Myocyte (in vitro differentiated cells): Measurements from ENCODE around the gene FAM53C. TPM values are rescaled to one million over a fixed set of nuclear protein-coding genes. Genes with fewer than 3 reads are reported as not detected.
"Not testable (repeated sequence)": the region's sequence is repeated elsewhere in the genome, so short reads cannot be mapped to it uniquely, and the experiment has no call there.

ENCODE experiments used
- DNase-seq: peaks from one replicate; pipeline ENCODE4 v3.0.0-alpha.2; 2012; ENCODE audit warnings: low read depth
- total RNA-seq: library from RNA; depleted of rRNA; stranded (reverse); fragments of >200 nt; gene quantifications from 2 replicates; pipeline ENCODE4 v1.2.3, GENCODE V29; 2014

Gene FAM53C
- total RNA-seq, 1 donor from 2014 or later, result 35.2 TPM

DNA sequence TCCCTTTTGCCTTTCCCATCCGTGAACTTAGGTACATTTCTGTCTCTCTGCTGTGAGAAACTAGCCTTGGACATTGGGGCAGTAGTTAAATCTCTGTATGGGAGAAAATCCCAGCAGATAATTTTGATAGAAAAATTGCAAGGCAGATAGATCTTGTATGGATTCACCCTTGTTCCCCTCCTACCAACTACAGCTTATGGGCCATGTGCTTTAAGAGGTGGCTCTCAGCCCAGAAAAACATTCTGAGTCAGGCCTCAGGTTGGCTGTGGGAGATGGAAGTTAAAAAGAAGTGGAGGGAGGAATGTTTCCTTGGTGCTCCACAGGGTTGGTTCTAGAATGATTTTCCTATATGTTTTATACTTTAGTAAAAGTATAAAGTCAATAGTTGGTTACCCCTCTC, 13.0 kb downstream of the FAM53C start:
- DNase-seq, result no peak

DNA sequence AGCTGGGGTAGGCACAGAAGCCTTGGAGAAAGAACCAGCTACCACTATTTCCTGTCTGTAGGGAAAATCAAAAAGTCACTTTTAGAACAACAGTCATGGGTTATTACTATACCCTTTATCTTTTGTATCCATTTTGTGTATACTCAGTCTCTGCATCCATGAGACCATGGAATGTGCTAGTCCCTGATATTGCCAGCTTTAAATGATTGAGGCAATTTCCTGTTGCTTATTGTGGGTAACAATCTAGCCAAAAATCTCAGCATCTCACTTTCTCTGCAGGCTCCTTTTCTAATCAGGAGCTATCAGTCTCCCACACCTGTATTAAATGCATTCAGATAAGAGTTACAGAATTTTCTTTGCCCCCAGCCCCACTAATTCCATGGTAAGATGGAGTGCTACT, 13.5 kb downstream of the FAM53C start:
- no peak for DNase-seq

DNA sequence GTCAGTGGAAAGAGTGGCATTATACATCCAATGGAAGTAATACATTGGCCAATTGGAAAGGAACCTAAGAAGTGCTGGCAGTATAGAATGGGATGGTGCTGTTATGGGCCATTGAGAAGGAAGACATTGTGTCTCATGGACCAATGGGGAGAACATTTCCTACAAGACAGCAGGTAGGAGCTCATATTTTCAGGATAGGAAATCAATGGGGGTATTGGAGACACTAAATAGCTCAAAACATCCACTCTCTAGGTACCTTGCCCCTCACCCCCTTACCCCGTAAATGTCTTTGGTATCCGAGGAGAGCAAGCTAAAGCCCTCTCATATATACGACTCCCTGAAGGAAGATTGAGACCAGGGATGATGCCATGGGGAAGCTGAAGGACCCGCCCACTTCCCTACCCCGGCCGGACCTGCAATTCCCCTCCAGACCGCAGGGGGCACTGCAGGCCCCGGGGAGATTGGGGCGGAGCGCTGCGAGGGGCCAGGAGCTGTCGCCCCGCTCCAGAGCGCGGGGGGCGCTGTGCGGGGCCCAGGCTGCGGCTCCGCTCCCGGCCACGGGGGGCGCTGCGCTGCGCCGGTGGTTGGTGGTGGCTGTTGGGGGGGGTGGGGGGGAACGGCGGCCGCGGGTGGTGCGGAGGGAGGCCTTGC, 14.1 kb downstream of the FAM53C start, which contains the start of gene KDM3B:
Gene KDM3B, plus strand, starts transcription at position 615 of the 651 bp plus-strand sequence. CDS start 111 bp downstream, outside the sequence.
- peak; percentile 87 for DNase-seq

DNA sequence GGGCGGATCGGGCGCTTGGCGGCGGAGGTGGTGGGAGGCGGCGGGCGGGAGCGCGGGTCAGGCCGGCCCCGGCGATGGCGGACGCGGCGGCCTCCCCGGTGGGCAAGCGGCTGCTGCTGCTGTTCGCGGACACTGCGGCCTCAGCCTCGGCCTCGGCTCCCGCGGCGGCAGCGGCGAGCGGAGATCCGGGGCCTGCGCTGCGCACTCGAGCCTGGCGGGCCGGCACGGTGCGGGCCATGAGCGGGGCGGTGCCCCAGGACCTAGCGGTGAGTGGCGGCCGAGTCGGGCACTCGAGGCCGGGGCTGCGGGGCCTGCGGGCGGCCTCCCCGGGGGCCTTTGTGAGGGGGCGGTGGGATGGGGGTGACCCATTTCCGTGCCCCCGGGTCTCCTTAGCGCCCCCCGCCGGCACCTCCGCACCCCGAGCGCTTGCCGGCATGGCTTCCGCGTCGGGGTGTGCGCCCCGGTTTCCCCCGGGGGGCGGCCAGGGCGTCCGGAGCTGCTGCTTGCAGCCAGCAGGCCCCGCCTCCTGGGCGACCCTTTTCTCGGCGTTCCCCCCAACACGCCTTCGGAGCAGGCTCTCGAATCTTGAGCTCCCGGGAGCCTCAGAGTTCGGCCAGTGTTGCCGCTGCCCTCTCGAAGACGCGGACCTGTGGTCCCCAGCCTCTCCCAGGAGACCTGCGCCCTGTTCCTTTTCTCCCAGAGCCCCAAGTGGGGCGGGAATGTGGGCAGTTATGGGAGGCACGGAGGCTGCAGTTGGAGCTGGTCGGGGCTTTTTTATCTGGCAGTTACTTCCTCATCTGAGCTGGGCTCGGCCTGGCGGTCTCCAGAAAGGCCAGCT, 14.9 kb downstream of the FAM53C start:
- DNase-seq, result peak; percentile 66

DNA sequence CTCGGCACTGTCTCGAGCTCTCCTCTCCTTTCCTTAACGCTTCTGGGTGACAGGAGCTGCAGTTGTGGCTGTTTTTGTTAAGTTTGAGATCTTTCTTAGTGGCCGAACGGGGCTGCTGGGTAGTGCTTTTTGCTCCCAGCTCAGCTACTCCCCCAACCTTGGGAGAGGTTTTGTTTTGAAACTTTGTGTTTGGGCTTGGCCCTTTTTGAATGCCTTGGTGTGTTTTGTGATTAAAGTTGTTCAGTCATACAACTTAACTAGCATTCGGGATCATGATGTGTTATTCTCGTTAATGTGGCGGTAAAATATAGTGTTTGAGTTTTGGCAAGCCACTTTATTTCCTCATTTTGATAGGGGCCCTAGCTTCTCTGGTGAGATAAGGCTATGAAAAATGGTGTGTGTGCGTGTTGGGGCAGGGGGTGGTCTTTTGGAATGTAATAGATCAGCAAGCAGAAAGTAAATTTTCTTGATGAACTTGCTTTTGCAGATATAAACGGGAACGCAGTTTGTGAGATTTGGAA, 15.6 kb downstream of the FAM53C start:
- DNase-seq, result no peak

DNA sequence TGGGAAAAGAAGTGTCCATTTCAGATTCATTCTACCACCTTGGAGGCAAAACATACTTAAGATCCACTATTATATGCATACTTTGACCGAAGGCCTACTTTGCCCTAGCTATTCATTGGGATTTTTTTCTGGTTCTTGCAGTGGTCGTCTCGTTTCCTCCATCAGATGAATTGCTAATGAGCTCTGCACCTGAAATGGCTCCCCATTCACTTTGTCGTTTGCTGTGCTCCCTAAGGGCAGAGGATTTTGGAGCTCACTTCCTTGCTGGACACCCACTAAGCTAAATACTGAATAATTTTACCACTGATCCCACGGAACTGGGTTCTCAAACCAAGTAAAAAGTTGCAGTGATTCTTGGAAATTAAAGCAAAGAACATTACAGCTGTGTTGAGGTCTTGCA, 16.3 kb downstream of the FAM53C start:
- DNase-seq, result no peak

DNA sequence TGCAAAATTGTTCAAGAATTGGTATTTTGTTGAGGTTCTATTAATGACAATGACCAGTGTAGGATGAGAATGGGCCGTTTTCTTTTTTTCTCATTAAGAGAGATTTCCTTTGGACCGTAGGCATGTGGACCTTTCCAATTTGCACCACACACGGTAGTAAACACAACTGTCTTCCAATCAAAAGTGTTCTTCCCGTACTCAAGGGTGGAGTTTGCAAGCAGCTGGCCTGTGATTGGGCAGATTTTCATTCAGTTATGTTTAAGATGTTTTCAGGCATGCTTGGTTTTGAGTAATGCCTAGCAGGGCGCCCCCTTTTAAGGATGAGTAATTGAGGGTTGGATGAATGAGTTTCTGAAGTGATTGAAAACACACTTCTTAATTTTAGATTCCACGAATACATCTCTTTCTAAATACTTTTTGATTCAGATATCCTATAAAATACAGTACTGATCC, 16.9 kb downstream of the FAM53C start:
- DNase-seq, result peak; percentile 76

DNA sequence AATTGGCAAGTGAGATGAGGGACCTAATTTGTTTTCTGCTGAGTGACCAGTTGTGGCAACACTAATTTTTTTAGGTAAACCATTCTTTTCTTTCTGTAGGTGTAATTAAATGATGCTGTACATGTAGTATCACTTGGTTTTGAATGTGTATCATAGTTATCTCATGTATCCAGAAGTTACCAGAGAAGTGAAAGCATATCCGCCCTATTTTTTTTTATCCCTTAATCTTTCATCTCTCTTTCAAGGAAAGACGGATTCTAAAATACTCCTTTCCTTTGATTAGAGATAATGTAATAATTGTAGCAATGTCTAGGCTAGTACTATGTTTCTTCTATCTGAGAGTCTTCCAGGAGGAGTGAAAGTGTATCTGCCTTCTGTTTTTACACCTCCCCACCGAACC, 21.6 kb downstream of the FAM53C start:
- no peak for DNase-seq

DNA sequence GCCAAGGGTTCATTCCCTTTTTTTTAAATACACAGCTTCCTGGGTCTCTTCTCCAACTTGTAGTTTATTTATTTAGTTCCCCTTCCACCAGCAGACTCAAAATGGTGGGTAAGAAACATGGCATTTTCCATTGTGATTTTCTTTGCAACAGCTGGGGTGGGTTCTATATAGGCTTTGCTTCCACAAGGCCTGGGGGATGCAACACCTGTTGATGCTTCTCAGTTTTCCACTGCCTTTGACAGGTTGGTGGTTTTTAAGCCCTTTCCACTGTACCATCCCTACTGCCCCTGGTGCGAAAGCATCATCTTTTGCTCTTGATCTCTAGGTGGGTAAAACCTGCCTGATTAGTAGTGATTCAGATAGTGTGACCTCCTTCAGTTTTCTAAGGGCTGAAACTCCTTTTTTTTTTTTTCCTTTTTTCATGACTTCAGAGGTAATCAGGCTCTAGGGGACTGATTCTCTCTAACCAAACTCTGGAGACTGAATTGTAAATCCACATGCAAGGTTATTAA, 22.9 kb downstream of the FAM53C start:
- DNase-seq, result peak; percentile 45

DNA sequence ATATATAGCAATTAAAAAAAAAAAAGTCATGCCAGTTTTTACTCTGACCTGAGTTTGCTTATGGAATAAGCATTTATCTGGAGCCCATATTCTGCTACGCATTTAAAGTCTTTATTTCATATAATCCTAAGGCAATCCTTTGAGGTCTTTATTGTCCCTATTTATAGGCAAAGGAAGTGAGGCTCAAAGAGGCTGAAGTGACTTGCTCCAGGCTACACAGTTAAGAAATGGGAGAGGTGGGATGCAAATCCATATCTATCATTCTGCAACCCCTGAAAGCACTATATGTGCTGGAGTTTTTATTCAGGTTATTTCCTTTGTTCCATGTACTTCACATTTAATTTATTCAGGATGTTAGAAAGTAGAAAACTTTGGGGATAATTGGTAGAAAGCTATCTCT, 26.5 kb downstream of the FAM53C start:
- DNase-seq, result no peak

DNA sequence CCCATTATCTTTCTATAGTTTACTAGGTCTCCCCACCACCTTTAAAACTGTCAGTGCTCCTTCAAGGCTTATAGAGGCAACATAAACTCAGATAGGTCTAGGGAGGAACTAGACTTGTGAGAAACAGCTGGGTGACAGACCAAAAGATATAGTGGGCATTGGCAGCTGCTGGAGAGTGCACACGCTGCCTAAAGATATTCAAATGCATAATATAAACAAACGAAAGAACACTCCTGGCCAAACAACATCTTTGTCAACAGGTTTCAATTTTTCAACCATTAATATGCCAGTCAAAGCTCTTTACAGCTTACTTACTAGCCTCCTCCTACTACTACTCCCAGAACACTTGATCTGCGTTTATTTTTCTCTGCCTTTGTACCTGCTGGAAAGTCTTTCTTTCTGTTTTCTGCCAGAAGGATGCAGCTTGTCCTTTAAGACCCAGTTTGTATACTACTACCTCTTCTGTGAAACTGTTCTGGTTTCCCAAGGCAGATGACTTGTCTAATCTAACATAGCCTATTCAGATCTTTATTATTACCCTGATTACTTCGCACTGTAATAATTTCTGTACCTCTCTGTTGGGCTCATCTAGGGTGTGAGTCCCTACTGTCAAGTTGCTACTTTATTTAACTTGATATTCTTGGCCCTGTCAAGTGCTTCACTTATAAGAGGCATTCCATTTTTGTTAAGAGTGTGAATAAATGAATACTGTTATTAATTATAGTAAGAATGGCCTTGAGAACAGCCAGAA, 28.7 kb downstream of the FAM53C start:
- DNase-seq, result peak; percentile 34

DNA sequence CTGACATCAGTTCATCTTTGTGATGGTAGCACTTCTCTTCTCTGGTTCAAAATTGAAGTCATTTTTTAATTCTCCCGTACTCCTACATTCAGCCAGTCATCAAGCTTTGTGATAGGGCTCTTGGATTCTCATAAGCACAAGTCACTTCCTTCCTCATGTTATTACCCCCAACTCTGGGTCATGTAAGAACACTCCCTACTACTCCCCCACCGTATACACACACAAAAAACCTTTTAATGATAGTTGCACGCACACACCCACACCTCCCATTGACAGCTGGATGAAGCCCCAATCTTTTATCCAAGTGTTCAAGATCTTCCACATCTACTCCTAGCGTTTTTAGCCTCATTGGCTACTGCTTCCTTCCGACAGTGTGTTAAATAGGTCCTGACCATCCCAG, 31.2 kb downstream of the FAM53C start:
- DNase-seq, result no peak

DNA sequence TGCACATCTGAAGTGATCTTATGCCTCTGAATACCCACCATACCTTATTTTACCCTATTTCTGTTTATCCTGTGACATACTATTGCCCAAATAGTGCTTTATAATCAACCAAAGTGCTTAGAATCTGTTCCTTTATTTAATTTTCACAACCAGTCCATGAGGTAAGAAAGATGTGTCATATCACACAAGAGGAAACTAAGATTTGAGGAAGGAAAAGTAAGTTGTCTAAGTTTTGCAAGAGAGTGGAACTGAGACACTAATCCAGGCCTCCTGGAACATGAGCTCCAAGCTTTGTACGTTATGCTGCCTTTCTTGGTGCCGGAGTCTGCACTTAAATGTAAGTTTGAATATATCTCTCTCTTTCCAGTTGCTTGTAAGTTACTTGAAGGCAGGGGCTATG, 31.6 kb downstream of the FAM53C start:
- DNase-seq, result no peak

DNA sequence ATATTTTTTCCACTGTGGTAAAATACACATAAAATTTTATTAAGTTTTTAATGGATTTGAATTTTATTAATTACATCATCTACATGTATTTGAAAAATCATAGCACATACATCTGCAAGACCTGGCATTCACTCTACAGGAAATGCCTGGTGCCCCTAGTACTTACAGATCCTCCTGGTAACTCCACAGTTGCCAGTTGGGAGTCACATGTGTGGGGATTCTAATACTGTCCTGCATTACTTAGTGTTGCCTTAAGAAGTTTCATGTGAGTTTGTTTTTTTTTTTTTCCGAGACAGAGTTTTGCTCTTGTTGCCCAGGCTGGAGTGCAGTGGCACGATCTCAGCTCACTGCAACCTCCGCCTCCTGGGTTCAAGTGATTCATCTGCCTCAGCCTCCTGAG, 32.5 kb downstream of the FAM53C start:
- no peak for DNase-seq

DNA sequence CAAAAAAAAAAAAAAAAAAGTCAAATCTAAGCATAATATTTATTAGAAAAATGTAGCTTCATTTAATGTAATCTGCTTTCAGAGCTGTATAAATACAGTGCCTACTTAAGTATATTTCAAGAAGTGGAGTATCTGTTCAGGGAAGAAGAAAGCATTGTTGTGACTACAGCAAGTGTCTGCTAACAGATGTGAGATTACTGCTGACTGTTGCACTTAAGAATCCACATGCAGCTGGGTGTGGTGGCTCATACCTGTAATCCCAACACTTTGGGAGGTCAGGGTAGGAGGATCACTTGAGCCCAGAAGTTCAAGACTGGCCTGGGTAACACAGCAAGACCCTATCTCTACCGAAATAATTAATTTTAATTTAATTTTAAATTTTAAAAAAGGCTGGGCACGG, 33.4 kb downstream of the FAM53C start:
- no peak for DNase-seq

DNA sequence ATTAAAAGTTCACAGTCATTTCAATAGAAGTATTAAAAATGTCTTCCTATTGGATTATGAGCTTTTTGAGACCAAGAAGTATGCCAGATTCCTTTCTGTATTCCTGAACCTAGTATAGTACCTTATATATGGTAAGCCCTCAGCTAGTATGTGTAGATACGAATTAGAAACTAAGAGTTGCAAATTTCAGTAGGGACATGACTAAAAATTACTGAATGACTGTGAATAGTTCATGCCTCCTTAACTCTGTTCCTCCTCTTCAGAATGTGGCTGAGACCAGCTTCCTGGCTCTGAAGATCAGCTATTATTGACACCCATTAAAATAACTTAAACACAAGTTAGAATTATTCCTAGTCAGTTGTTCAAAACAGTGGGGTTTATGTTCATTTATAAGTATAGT, 34.2 kb downstream of the FAM53C start:
- DNase-seq, result no peak

DNA sequence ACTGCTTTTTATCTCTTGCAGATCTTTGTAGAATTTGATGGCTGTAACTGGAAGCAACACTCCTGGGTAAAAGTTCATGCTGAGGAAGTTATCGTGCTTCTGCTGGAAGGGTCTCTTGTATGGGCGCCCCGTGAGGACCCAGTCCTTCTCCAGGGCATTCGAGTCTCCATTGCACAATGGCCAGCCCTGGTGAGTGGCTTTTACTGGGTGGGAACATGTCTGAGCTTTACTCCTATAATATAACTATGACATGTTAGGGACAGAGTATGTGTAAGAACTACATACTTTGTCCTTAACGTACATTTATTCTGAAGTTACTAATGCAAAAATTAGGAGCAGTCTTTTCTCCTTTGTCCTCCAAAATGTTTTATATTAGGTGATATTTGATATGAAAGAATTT, 34.6 kb downstream of the FAM53C start:
- DNase-seq, result no peak

DNA sequence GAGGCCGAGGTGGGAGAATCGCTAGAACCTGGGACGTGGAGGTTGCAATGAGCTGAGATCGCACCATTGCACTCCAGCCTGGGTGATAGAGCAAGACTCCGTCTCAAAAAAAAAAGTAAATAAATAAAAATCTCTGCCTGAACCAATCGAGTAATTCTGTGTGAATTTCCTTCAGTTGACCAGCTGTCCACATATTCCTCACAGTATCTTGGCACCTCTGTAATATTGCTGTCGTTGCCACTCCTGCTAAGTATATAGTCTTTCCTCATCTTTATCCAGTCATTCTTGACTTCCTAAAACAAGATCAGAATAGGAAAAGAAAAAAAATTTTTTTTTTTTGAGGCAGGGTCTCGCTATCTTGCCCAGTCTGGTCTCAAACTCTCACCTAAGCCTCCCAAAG, 44.3 kb downstream of the FAM53C start:
- no peak for DNase-seq

DNA sequence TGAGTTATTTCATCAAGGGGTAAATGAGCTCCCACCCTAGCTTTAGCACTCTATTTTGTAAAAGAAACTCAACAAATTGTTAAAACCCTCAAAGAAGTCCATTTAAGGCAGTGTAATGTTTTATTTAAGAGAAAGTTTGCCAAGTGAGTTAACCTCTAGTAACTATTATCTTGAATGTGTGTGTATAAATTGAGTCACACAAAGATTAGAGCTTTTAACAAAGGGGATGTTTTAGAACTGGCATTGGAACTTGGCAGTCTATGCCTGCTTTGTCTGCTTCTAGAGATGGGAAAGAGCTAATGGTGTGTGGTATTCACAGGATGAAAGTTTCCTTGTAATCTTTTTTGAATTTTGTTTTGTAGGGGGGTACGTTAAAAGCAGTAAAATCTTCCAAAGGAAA, 47.6 kb downstream of the FAM53C start:
- no peak for DNase-seq

DNA sequence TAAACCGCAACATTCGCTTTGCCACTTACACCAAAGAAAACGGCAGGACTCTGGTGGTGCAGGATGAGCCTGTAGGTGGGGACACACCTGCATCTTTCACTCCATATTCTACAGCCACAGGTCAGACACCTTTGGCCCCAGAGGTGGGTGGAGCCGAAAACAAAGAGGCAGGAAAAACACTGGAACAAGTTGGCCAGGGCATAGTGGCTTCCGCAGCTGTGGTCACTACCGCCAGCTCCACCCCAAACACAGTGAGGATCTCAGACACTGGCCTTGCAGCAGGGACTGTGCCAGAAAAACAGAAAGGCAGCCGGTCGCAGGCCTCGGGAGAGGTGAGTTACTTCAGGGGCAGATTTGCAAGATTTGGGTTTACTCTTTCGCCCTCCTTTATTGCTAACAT, 48.2 kb downstream of the FAM53C start:
- no peak for DNase-seq

DNA sequence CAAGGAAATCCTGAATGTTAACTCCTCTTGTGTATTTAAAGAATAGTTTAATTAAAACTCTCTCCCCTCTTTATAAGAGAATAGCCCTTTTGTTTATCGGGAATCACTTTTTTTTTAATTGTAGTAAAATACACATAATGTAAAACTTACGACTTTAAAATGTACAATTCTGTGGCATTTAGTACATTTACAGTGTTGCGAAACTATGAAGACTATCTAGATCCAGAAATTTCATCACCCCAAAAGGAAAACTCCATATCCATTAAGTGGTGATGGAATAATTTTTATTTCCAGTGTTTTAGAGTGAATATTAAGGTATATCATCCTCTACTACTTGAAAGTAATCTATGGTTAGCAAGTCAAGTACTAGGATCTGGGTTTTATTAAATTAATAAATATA, 51.3 kb downstream of the FAM53C start:
- DNase-seq, result no peak

DNA sequence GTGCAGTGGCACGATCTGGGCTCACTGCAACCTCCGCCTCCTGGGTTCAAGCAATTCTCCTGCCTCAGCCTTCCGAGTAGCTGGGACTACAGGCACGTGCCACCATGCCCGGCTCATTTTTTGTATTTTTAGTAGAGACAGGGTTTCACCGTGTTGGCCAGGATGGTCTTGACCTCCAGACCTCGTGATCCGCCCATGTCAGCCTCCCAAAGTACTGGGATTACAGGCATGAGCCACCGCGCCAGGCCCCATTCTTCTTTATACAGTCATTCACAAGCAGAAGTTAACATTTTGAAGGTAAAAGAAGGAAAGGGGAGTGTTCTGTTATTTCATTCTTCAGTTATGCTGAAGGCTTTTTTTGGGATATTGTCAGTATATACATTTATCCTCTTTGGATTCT, 51.8 kb downstream of the FAM53C start:
- DNase-seq, result not testable (repeated sequence)
